ENCODE results near the gene PLXNA2.

The PLXNA2 gene

GRCh38 chr1:207973898-207974568 lies 270.2 kb downstream of the PLXNA2 start:
- TF ChIP-seq CTCF (IDR thresholded peaks at IDR 0.05; ENCODE audit: low read depth, low read length): no peak

GRCh38 chr1:207972337-207972736 lies 271.8 kb downstream of the PLXNA2 start:
- H3K4me3 ChIP-seq (ENCODE audit: low read depth, low read length): no peak overlapping the region
- TF ChIP-seq CTCF (IDR thresholded peaks at IDR 0.05; ENCODE audit: low read depth, low read length): no peak

More at GRCh38 chr1:207973898-207974568, 270.2 kb downstream of the PLXNA2 start:
- H3K4me3 ChIP-seq (ENCODE audit: low read depth, low read length): no peak overlapping the region

Measured in WI38 (cell line).